ENCODE data around the gene SLC25A21.

DNA sequence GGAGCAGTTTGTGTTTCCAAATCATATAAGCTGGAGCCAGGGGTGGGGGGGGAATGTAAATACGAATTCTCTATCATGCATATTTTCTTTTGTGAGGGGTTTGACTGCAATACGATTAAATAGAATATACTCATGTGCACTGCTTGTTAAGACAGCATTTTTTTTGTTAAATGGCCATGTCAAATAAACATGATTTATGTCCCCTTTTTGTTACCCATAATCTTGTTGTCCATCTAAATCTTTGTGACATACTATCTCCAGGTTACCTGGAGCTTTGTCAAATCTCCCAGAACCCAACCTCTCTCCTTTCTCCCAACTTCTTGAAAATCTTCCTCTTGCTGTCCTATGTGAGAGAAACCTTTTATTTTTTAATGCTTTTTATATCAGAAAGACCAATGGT, 233.1 kb downstream of the SLC25A21 start:
- TF ChIP-seq, protein P1, sequence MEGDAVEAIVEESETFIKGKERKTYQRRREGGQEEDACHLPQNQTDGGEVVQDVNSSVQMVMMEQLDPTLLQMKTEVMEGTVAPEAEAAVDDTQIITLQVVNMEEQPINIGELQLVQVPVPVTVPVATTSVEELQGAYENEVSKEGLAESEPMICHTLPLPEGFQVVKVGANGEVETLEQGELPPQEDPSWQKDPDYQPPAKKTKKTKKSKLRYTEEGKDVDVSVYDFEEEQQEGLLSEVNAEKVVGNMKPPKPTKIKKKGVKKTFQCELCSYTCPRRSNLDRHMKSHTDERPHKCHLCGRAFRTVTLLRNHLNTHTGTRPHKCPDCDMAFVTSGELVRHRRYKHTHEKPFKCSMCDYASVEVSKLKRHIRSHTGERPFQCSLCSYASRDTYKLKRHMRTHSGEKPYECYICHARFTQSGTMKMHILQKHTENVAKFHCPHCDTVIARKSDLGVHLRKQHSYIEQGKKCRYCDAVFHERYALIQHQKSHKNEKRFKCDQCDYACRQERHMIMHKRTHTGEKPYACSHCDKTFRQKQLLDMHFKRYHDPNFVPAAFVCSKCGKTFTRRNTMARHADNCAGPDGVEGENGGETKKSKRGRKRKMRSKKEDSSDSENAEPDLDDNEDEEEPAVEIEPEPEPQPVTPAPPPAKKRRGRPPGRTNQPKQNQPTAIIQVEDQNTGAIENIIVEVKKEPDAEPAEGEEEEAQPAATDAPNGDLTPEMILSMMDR (conservative IDR thresholded peaks at IDR 0.05; ENCODE audit: low read depth in 2 of 2) = no peak
- TF ChIP-seq, protein P2, sequence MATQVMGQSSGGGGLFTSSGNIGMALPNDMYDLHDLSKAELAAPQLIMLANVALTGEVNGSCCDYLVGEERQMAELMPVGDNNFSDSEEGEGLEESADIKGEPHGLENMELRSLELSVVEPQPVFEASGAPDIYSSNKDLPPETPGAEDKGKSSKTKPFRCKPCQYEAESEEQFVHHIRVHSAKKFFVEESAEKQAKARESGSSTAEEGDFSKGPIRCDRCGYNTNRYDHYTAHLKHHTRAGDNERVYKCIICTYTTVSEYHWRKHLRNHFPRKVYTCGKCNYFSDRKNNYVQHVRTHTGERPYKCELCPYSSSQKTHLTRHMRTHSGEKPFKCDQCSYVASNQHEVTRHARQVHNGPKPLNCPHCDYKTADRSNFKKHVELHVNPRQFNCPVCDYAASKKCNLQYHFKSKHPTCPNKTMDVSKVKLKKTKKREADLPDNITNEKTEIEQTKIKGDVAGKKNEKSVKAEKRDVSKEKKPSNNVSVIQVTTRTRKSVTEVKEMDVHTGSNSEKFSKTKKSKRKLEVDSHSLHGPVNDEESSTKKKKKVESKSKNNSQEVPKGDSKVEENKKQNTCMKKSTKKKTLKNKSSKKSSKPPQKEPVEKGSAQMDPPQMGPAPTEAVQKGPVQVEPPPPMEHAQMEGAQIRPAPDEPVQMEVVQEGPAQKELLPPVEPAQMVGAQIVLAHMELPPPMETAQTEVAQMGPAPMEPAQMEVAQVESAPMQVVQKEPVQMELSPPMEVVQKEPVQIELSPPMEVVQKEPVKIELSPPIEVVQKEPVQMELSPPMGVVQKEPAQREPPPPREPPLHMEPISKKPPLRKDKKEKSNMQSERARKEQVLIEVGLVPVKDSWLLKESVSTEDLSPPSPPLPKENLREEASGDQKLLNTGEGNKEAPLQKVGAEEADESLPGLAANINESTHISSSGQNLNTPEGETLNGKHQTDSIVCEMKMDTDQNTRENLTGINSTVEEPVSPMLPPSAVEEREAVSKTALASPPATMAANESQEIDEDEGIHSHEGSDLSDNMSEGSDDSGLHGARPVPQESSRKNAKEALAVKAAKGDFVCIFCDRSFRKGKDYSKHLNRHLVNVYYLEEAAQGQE (IDR thresholded peaks at IDR 0.05; ENCODE audit: unreplicated experiment) = no peak
- TF ChIP-seq EZH2phosphoT487 (IDR thresholded peaks at IDR 0.05; ENCODE audit: unreplicated experiment) = no peak

All from GM23338 (cell line).